ENCODE results near the gene CDKN1A.
"Not testable (repeated sequence)": the region's sequence is repeated elsewhere in the genome, so short reads cannot be mapped to it uniquely, and the experiment has no call there.

The CDKN1A gene

DNA sequence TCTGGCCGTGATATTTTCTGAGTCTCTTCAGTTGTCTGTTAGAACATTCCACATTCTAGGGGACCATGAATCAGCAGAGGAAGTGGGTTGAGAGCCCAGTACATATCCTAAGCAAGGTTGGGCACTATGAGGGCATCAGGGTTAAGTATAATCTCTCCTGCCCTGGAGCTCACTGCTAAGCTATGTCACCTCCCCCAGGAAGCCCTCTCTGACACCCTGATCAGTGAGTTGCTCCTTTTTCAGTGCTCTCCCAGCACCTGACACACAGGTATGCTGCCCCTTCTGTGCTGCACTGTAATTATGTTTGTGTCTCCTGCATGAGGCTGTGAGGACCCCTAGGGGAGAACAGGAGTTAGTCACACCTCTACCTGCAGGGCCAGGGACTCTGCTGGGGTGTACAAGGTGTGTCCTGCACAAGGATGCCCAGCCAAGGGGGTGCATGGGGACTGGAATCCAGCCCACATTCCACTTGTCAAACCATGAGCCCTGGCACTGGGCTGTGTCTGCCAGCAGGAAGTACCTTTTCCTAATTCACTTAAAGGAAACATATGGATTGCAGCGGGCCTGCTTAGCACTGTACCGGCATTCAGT is 23.0 kb downstream of the CDKN1A start:
- TF ChIP-seq, protein P1, sequence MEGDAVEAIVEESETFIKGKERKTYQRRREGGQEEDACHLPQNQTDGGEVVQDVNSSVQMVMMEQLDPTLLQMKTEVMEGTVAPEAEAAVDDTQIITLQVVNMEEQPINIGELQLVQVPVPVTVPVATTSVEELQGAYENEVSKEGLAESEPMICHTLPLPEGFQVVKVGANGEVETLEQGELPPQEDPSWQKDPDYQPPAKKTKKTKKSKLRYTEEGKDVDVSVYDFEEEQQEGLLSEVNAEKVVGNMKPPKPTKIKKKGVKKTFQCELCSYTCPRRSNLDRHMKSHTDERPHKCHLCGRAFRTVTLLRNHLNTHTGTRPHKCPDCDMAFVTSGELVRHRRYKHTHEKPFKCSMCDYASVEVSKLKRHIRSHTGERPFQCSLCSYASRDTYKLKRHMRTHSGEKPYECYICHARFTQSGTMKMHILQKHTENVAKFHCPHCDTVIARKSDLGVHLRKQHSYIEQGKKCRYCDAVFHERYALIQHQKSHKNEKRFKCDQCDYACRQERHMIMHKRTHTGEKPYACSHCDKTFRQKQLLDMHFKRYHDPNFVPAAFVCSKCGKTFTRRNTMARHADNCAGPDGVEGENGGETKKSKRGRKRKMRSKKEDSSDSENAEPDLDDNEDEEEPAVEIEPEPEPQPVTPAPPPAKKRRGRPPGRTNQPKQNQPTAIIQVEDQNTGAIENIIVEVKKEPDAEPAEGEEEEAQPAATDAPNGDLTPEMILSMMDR (IDR thresholded peaks at IDR 0.05; ENCODE audit: insufficient read depth, low read depth, low read length, missing control alignments) = peak; percentile 42
- H3K4me3 ChIP-seq (ENCODE audit: low read depth, low read length) = no peak overlapping the region
- peak; percentile 45 for DNase-seq (ENCODE audit: low read depth)

GRCh38 chr6:36702656-36703055 is 24.1 kb downstream of the CDKN1A start:
- DNase-seq (ENCODE audit: low read depth) = no peak
- TF ChIP-seq, protein P1 (IDR thresholded peaks at IDR 0.05; ENCODE audit: insufficient read depth, low read depth, low read length, missing control alignments) = no peak
- no peak overlapping the region for H3K4me3 ChIP-seq (ENCODE audit: low read depth, low read length)

DNA sequence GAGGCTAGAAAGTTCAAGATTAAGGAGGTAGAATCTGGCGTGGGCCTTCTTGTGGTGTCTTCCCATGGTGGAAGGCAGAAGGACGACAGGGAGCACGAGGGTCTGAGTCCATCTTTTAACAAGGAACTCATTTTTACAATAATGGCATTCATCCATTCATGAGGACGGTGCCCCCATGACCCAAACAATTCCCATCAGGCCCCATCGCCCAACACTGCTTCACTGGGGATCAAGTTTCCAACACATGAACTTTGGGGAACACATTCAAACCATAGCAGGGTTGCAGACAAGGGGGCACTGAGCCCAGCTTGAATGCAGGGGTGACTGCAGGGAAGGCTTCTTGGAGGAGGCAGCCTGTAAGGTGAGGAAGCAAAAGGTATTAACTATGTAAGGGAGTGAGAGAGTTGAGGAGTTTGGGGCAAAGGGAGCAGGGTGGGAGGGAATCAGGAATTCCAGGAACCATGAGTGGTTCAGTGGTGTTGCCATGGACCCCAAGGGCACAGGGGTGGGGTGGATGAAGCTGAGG is 24.6 kb downstream of the CDKN1A start:
- TF ChIP-seq, protein P1 (IDR thresholded peaks at IDR 0.05; ENCODE audit: insufficient read depth, low read depth, low read length, missing control alignments) = no peak
- H3K4me3 ChIP-seq (ENCODE audit: low read depth, low read length) = no peak overlapping the region
- no peak for DNase-seq (ENCODE audit: low read depth)

DNA sequence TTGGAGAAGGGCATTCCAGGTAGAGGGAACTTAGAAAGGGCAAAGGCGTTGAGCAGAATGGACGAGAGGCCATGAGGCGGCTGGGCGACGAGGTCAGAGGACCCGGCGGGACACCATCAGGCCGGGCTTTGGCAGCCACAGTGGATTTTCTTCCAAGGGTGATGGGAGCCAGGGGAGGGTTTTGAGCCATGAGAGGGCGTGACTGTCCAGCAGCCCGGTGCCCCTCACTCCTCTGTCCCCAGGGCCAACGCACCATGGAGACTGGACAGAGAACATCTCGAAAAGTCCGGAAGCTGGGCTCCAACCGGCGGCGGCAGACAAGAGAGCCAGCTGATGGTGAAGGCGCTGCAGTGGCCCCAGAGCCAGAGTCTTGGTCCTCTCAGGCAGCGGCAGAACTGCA is 25.5 kb downstream of the CDKN1A start:
- no peak overlapping the region for H3K4me3 ChIP-seq (ENCODE audit: low read depth, low read length)
- TF ChIP-seq, protein P1 (IDR thresholded peaks at IDR 0.05; ENCODE audit: insufficient read depth, low read depth, low read length, missing control alignments) = no peak
- DNase-seq (ENCODE audit: low read depth) = no peak

DNA sequence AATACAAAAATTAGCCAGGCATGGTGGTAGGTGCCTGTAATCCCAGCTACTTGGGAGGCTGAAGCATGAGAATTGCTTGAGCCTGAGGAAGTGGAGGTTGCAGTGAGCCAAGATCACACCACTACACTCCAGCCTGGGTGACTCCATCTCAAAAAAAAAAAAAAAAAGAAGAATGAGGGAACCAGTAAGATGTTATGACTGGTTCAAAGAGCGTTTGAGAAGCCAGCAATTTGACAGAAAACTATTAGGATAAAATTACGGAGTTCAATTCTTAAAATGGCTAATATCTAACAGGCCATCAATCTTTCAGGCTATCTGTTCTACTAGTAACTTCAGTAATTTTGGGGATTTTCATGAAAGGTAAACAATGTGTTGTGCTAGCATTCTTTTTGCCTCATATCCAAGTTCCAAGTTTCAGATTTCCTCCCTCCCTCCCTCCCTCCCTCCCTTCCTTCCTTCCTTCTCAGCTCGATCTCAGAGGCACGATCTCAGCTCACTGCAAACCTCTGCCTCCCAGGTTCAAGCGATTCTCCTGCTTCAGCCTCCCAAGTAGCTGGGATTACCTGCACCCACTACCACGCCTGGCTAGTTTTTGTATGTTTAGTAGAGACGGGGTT is 26.6 kb downstream of the CDKN1A start:
- H3K4me3 ChIP-seq (ENCODE audit: low read depth, low read length) = not testable (repeated sequence)

GRCh38 chr6:36706339-36706738 is 27.8 kb downstream of the CDKN1A start:
- no peak for DNase-seq (ENCODE audit: low read depth)
- no peak overlapping the region for H3K4me3 ChIP-seq (ENCODE audit: low read depth, low read length)
- TF ChIP-seq, protein P1 (IDR thresholded peaks at IDR 0.05; ENCODE audit: insufficient read depth, low read depth, low read length, missing control alignments) = no peak

More for the DNA sequence above, 26.6 kb downstream of the CDKN1A start:
- not testable (repeated sequence) for DNase-seq (ENCODE audit: low read depth)

- DNase-seq (ENCODE audit: low read depth) = no peak
- TF ChIP-seq, protein P1 (IDR thresholded peaks at IDR 0.05; ENCODE audit: insufficient read depth, low read depth, low read length, missing control alignments) = no peak
- H3K4me3 ChIP-seq (ENCODE audit: low read depth, low read length) = no peak overlapping the region
These were observed 34.3 kb downstream of the CDKN1A start for GRCh38 chr6:36712816-36713215.
